ENCODE measurements around the gene XKR3.

DNA sequence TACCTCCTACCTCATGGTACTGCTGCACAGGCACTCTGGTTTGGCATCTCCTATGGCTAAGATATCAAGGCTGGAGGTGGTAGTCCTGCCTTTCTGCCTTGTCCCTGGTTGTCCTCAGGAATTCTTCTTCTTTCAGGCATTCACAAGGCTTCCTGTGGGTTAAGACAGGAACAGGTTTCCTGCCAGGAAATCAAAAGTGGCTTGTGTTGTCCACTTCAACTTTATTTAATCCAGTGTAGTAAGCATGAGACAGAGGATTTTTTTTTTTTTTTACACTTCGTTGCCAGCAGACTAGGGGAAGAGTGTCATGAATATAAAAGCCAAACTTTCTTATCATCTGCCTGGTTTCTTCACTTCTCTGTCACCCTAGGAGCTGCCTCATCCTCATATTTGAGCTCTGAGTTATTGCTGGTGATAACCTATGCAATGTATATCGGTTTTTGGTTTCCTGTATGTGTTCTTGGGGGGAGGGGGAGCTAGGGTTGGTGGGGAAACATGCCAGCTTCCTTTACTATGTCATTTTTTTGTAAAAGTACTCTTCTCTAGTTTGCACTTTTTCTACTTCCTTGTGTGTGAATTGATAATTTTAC is 50.2 kb downstream of the XKR3 start:
- TF ChIP-seq POLR2A (IDR thresholded peaks at IDR 0.05) (no peak), CTCF (IDR thresholded peaks at IDR 0.05) (no peak)

Measured in breast epithelium (tissue), 3 donors.